HCT116 (cell line): ENCODE data around the gene THSD7A. TPM values are rescaled to one million over a fixed set of nuclear protein-coding genes. Genes with fewer than 3 reads are reported as not detected.

Experiments used
- ATAC-seq: fragments of 200-7000 bp; cut with Tn5 transposase; 2 replicates; pipeline ENCODE4 v1.9.1; 2020; ENCODE audit warnings: mild to moderate bottlenecking, moderate library complexity
- BruUV-seq: library from RNA; stranded (reverse); fragments of 400-500 nt; replicated peaks from 2 replicates; lab custom pipeline; 2021; lab: Mats Ljungman, UMichigan
- CTCF ChIA-PET: fragments of 300-600 bp; sonication (Branson Sonifier 250); formaldehyde crosslinking; loops from one replicate; lab custom pipeline; 2021; ENCODE audit warnings: antibody characterized with exemption; lab: Charles Lee
- POLR2A ChIA-PET: fragments of 300-600, 350-600 bp; sonication (Branson Sonifier 250); formaldehyde crosslinking; loops from one replicate; lab custom pipeline; 2021; ENCODE audit warnings: antibody characterized with exemption; lab: Charles Lee
- RAD21 ChIA-PET, 2 experiments: fragments of 300-600 bp; sonication (Branson Sonifier 250); formaldehyde crosslinking; loops; one replicate each; lab custom pipeline; 2023; ENCODE audit warnings: low total read pairs in 2 of 2; ENCODE audit not compliant: uncharacterized antibody in 2 of 2, unreplicated experiment in 2 of 2, low non-redundant PET in 1 of 2; lab: Charles Lee
- DNase-seq: peaks from one replicate; pipeline ENCODE4 v3.0.0-alpha.2; 2010; ENCODE audit warnings: low read depth, low spot score
- H2AFZ ChIP-seq: fragments of 200-600 bp; shearing (Covaris generic), sonication (generic); 2 replicates; pipeline ENCODE4 v1.6.1; 2017; ENCODE audit warnings: low read depth, mixed run types, mixed read lengths, antibody characterized with exemption, low read length; ENCODE audit not compliant: poor library complexity, severe bottlenecking
- H3K27ac ChIP-seq: 2 replicates; pipeline ENCODE4 v1.5.1; 2012; ENCODE audit warnings: low read depth, low read length
- H3K27me3 ChIP-seq: fragments of 200-600 bp; sonication (generic); 2 replicates; pipeline ENCODE4 v1.6.1; 2016; ENCODE audit warnings: mixed run types, low read length, mixed read lengths; ENCODE audit not compliant: insufficient read depth
- H3K36me3 ChIP-seq, 2 experiments: fragments of 200-500 bp in 1 of 2; fragments of 200-600 bp in 1 of 2; sonication (Bioruptor generic) in 1 of 2; sonication (generic) in 1 of 2; 2 replicates each; pipeline versions ENCODE4 v1.5.1 to v1.6.1; 2014 to 2016; ENCODE audit warnings: low read length in 2 of 2, inconsistent platforms in 1 of 2, mixed read lengths in 1 of 2, mixed run types in 1 of 2; ENCODE audit not compliant: insufficient read depth in 2 of 2, control insufficient read depth in 1 of 2
- H3K4me1 ChIP-seq, 2 experiments: fragments of 200-600 bp in 1 of 2; sonication (generic) in 1 of 2; 2 replicates each; pipeline versions ENCODE4 v1.5.1 to v1.6.1; 2012 to 2017; ENCODE audit warnings: low read length in 2 of 2, inconsistent platforms in 1 of 2, mild to moderate bottlenecking in 1 of 2, mixed read lengths in 1 of 2, mixed run types in 1 of 2, moderate library complexity in 1 of 2; ENCODE audit not compliant: insufficient read depth in 2 of 2, control insufficient read depth in 1 of 2
- H3K4me2 ChIP-seq: fragments of 200-600 bp; sonication (generic); 2 replicates; pipeline ENCODE4 v1.6.1; 2017; ENCODE audit warnings: mixed run types, low read length, mixed read lengths
- H3K4me3 ChIP-seq, 2 experiments: fragments of 200-600 bp in 1 of 2; sonication (generic) in 1 of 2; replicated peaks in 1 of 2; 2 replicates each; pipeline ENCODE4 v1.5.1; 2011 to 2016; ENCODE audit warnings: low read length in 2 of 2, control low read depth in 1 of 2, low read depth in 1 of 2, mild to moderate bottlenecking in 1 of 2, mixed read lengths in 1 of 2, mixed run types in 1 of 2
- H3K79me2 ChIP-seq: fragments of 200-600 bp; sonication (generic); 2 replicates; pipeline ENCODE4 v1.6.1; 2017; ENCODE audit warnings: mild to moderate bottlenecking, mixed run types, low read length, moderate library complexity, mixed read lengths; ENCODE audit not compliant: insufficient read depth
- H3K9ac ChIP-seq: fragments of 200-600 bp; sonication (generic); 2 replicates; pipeline ENCODE4 v1.6.1; 2016; ENCODE audit warnings: low read length, mixed read lengths
- H3K9me2 ChIP-seq: fragments of 200-600 bp; sonication (generic), shearing (Covaris generic); 2 replicates; pipeline ENCODE4 v1.6.1; 2017; ENCODE audit warnings: mixed run types, mild to moderate bottlenecking, moderate library complexity; ENCODE audit not compliant: insufficient read depth
- H3K9me3 ChIP-seq, 2 experiments: fragments of 200-500 bp in 1 of 2; fragments of 200-600 bp in 1 of 2; sonication (Bioruptor generic) in 1 of 2; sonication (generic) in 1 of 2; 2 replicates each; pipeline ENCODE4 v1.6.1; 2014 to 2017; ENCODE audit warnings: low read length in 2 of 2, mixed read lengths in 2 of 2, inconsistent platforms in 1 of 2, low read depth in 1 of 2, mild to moderate bottlenecking in 1 of 2, mixed run types in 1 of 2, moderate library complexity in 1 of 2; ENCODE audit not compliant: control insufficient read depth in 1 of 2, insufficient read depth in 1 of 2
- H4K20me1 ChIP-seq: fragments of 200-600 bp; sonication (generic), shearing (Covaris generic); 2 replicates; pipeline ENCODE4 v1.6.1; 2017; ENCODE audit warnings: mixed run types, mild to moderate bottlenecking, moderate library complexity; ENCODE audit not compliant: insufficient read depth
- ATF3 ChIP-seq: IDR thresholded peaks from 2 replicates; pipeline ENCODE4 v1.6.1; 2012
- CEBPB ChIP-seq: IDR thresholded peaks from 2 replicates; pipeline ENCODE4 v1.6.1; 2012; ENCODE audit warnings: low read depth
- EGR1 ChIP-seq: IDR thresholded peaks from 2 replicates; pipeline ENCODE4 v1.6.1; 2012; ENCODE audit warnings: low read depth
- FOSL1 ChIP-seq: IDR thresholded peaks from 2 replicates; pipeline ENCODE4 v1.6.1; 2012; ENCODE audit warnings: low read depth
- MAX ChIP-seq: IDR thresholded peaks from 2 replicates; pipeline ENCODE4 v1.6.1; 2012
- POLR2AphosphoS5 ChIP-seq: IDR thresholded peaks from 2 replicates; pipeline ENCODE4 v1.6.1; 2011; ENCODE audit warnings: mild to moderate bottlenecking, low read depth, low read length, moderate library complexity
- REST ChIP-seq: IDR thresholded peaks from 2 replicates; pipeline ENCODE4 v1.6.1; 2012; ENCODE audit warnings: low read depth
- SIN3A ChIP-seq: IDR thresholded peaks from 2 replicates; pipeline ENCODE4 v1.6.1; 2012; ENCODE audit warnings: low read depth
- SP1 ChIP-seq: IDR thresholded peaks from 2 replicates; pipeline ENCODE4 v1.6.1; 2012; ENCODE audit warnings: low read depth
- TCF7L2 ChIP-seq: IDR thresholded peaks from 2 replicates; pipeline ENCODE4 v1.7.0; 2011; ENCODE audit warnings: borderline replicate concordance, inconsistent platforms; ENCODE audit not compliant: insufficient read depth, insufficient read length; ENCODE audit errors: extremely low read depth
- intact Hi-C: fragments of 100-400 bp; cut with micrococcal nuclease; formaldehyde crosslinking; loops from 2 replicates; pipeline ENCODE4 v1.10.0; 2022
- total RNA-seq: library from RNA; stranded (reverse); gene quantifications from one replicate; pipeline ENCODE4 v1.2.1, GENCODE V29; 2021; ENCODE audit not compliant: unreplicated experiment
- TF ChIP-seq, protein P1 (sequence below), 3 experiments: fragments of 200-600 bp in 1 of 3; sonication (generic) in 1 of 3; IDR thresholded peaks in 2 of 3; conservative IDR thresholded peaks in 1 of 3; 2 replicates each; pipeline ENCODE4 v1.5.1; 2012 to 2017; ENCODE audit warnings: low read depth in 2 of 3, low read length in 2 of 3, antibody characterized with exemption in 1 of 3, borderline replicate concordance in 1 of 3, control low read depth in 1 of 3, mild to moderate bottlenecking in 1 of 3, mixed read lengths in 1 of 3, mixed run types in 1 of 3, moderate library complexity in 1 of 3; ENCODE audit not compliant: insufficient read depth in 1 of 3
- TF ChIP-seq, protein P2 (sequence below): IDR thresholded peaks from 2 replicates; pipeline ENCODE4 v1.6.1; 2011; ENCODE audit warnings: mild to moderate bottlenecking, low read length, moderate library complexity; ENCODE audit not compliant: insufficient replicate concordance; ENCODE audit errors: extremely low read depth

THSD7A gene
- total RNA-seq, 1 experiment from 2014 or later: 0.05 TPM

GRCh38 chr7:11750191-11750590 lies 81.8 kb downstream of the THSD7A start (continued):
- TF ChIP-seq, protein P1, sequence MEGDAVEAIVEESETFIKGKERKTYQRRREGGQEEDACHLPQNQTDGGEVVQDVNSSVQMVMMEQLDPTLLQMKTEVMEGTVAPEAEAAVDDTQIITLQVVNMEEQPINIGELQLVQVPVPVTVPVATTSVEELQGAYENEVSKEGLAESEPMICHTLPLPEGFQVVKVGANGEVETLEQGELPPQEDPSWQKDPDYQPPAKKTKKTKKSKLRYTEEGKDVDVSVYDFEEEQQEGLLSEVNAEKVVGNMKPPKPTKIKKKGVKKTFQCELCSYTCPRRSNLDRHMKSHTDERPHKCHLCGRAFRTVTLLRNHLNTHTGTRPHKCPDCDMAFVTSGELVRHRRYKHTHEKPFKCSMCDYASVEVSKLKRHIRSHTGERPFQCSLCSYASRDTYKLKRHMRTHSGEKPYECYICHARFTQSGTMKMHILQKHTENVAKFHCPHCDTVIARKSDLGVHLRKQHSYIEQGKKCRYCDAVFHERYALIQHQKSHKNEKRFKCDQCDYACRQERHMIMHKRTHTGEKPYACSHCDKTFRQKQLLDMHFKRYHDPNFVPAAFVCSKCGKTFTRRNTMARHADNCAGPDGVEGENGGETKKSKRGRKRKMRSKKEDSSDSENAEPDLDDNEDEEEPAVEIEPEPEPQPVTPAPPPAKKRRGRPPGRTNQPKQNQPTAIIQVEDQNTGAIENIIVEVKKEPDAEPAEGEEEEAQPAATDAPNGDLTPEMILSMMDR (IDR thresholded peaks at IDR 0.05 in 2 of 3, conservative IDR thresholded peaks at IDR 0.05 in 1 of 3; ENCODE audit: borderline replicate concordance in 1 of 3, insufficient read depth in 1 of 3, low read depth in 2 of 3, low read length in 2 of 3): no peak
- TF ChIP-seq CEBPB (no peak), SIN3A (no peak)
- TF ChIP-seq, all 23 proteins: peak for 0

DNA sequence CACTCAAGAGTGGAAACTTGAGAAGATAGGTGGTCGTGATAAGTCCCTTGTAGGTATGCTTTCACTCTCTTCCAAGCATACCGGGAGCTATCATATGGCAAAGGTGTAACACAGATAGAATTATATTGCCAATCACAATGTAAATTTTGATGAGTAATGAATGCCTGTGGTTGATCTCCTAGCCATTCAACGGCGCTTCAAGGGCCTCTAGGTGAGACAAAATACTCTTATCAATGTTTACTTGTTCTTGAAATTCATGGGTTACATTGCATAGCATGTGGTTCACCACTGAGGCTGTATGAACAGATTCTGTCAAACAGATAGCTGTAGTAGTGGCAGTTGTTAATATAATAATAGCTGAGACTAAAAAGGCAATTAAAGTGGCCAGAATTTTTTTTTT lies 82.4 kb downstream of the THSD7A start:
- Histone ChIP-seq H3K9me3 (no peaks in the 10 kb centered on the region), H3K4me2 (no peak overlapping the region), H3K79me2 (no peaks in the 10 kb centered on the region), H3K9ac (no peak overlapping the region), H3K9me2 (no peaks in the 10 kb centered on the region), H4K20me1 (no peaks in the 10 kb centered on the region), H3K4me3 (no peak overlapping the region), H2AFZ (no peak overlapping the region), H3K27ac (no peak overlapping the region)
- ChIA-PET POLR2A (no interaction called here), RAD21 (no interaction called here), CTCF (no interaction called here)
- DNase-seq (no peak), ATAC-seq (no peak)
- BruUV-seq: no TSS peak
- intact Hi-C loops: no loop called here
- no peak for TF ChIP-seq EGR1
- TF ChIP-seq REST: no peak
- TF ChIP-seq SP1: no peak
- TF ChIP-seq, protein P2, sequence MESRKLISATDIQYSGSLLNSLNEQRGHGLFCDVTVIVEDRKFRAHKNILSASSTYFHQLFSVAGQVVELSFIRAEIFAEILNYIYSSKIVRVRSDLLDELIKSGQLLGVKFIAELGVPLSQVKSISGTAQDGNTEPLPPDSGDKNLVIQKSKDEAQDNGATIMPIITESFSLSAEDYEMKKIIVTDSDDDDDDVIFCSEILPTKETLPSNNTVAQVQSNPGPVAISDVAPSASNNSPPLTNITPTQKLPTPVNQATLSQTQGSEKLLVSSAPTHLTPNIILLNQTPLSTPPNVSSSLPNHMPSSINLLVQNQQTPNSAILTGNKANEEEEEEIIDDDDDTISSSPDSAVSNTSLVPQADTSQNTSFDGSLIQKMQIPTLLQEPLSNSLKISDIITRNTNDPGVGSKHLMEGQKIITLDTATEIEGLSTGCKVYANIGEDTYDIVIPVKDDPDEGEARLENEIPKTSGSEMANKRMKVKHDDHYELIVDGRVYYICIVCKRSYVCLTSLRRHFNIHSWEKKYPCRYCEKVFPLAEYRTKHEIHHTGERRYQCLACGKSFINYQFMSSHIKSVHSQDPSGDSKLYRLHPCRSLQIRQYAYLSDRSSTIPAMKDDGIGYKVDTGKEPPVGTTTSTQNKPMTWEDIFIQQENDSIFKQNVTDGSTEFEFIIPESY: no peak
- no peak for TF ChIP-seq MAX
- TF ChIP-seq FOSL1: no peak
- TF ChIP-seq TCF7L2: no peak
- TF ChIP-seq ATF3: no peak
- TF ChIP-seq POLR2AphosphoS5: no peak
- TF ChIP-seq, all 23 proteins: peak for 0
- Histone ChIP-seq H3K27me3 (no peaks in the 10 kb centered on the region), H3K4me1 (peaks cover 0 to 7% of the 10 kb centered on the region in 2 experiments; a peak in 1 of 4 replicates), H3K36me3 (no peaks in the 10 kb centered on the region)
